NCI-H345 treated with DMSO at 0.1 percent for 48 hours (cell line): Measurements from ENCODE around the gene TEX28.
"Not testable (repeated sequence)": the region's sequence is repeated elsewhere in the genome, so short reads cannot be mapped to it uniquely, and the experiment has no call there.

Source experiments
- DNase-seq: peaks from one replicate; lab custom pipeline; 2025; ENCODE audit not compliant: unreplicated experiment; lab: John Stamatoyannopoulos, UW

TEX28 gene

GRCh38 chrX:154248076-154248475, 46.8 kb downstream of the TEX28 start:
- not testable (repeated sequence) for DNase-seq

- not testable (repeated sequence) for DNase-seq
Measured at GRCh38 chrX:154247377-154248045, 47.4 kb downstream of the TEX28 start.

GRCh38 chrX:154239982-154240503, 54.9 kb downstream of the TEX28 start:
- DNase-seq = not testable (repeated sequence)

GRCh38 chrX:154238939-154239559, 55.9 kb downstream of the TEX28 start:
- not testable (repeated sequence) for DNase-seq

GRCh38 chrX:154233620-154234019, 61.3 kb downstream of the TEX28 start:
- DNase-seq = not testable (repeated sequence)

GRCh38 chrX:154231443-154231842, 63.5 kb downstream of the TEX28 start:
- not testable (repeated sequence) for DNase-seq

- DNase-seq = not testable (repeated sequence)
Measured at GRCh38 chrX:154226706-154227105, 68.2 kb downstream of the TEX28 start.

GRCh38 chrX:154225292-154225691, 69.6 kb downstream of the TEX28 start:
- not testable (repeated sequence) for DNase-seq
